Measurements from ENCODE around the gene NFATC4. TPM values are rescaled to one million over a fixed set of nuclear protein-coding genes. Genes with fewer than 3 reads are reported as not detected.

The NFATC4 gene
- total and polyA plus RNA-seq, 11 donors: 6.5 to 23.0 (median 12.5) TPM

- Histone ChIP-seq H3K4me1 (peaks cover 0 to 66% (median 51%) of the 10 kb centered on the region in 12 donors), H3K27me3 (no peaks in the 10 kb centered on the region), H3K36me3 (peaks cover 0 to 10% (median 0%) of the 10 kb centered on the region in 9 donors), H3K9me3 (no peaks in the 10 kb centered on the region), H3K27ac (peak overlapping the region in 9 of 12 donors; percentile 2 to 48 (median 33)), H3K4me3 (peak overlapping the region in 2 of 12 donors; percentile 7 to 29)
- WGBS, 4 donors: 51 to 73% (median 60%) methylated on average over 9 of the region's 9 CpGs
- ATAC-seq (peak in 1 of 4 donors; percentile 9), DNase-seq (peak in 1 of 5 donors; percentile 26)
- no peak for TF ChIP-seq POLR2A (IDR thresholded peaks at IDR 0.05)
- TF ChIP-seq, protein P1, sequence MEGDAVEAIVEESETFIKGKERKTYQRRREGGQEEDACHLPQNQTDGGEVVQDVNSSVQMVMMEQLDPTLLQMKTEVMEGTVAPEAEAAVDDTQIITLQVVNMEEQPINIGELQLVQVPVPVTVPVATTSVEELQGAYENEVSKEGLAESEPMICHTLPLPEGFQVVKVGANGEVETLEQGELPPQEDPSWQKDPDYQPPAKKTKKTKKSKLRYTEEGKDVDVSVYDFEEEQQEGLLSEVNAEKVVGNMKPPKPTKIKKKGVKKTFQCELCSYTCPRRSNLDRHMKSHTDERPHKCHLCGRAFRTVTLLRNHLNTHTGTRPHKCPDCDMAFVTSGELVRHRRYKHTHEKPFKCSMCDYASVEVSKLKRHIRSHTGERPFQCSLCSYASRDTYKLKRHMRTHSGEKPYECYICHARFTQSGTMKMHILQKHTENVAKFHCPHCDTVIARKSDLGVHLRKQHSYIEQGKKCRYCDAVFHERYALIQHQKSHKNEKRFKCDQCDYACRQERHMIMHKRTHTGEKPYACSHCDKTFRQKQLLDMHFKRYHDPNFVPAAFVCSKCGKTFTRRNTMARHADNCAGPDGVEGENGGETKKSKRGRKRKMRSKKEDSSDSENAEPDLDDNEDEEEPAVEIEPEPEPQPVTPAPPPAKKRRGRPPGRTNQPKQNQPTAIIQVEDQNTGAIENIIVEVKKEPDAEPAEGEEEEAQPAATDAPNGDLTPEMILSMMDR (IDR thresholded peaks at IDR 0.05): no peak
- intact Hi-C loops (cut with DNase I): loop anchor here in 1 of 10 donors (5.0 kb wide), 1 partner anchor 35 kb away; the partner anchor contains the start of gene NFATC4
Observed at GRCh38 chr14:24401810-24402702, 34.1 kb downstream of the NFATC4 start.

DNA sequence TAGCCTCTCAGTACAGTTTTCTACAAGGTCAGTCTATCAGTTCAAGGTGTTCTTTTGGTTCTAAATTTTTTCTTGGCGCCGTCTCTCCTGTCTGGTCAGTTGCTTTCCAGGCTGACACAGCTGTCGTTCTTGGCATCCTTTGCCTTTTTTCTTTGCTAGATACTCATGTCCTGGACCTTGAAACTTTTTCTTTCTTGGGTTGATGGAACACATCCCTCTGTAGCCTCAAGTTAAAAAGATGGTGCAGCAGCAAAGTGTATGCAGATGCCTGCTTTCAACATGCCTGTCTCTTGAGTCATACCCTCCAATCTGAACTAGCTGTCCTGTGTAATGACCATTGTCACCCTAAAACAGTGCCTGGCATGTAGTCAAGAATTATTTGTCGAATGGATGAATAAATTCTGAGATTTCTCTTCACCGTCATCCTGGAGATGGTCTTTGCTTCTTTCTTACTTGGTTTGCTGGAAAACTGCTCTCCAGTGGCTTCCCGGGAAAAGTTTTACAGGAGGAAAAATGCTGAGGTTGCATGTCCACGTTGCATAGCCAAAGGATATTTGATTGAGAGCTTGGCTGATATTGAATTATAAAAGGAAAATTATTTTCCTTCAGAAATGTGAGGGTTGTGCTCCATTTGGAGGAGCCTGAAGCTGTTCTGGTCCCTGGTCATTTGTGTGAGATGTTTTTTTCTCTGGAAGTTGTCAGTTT, 35.5 kb downstream of the NFATC4 start:
- Histone ChIP-seq H3K27ac (peak overlapping the region in 9 of 12 donors; percentile 16 to 58 (median 30)), H3K9me3 (no peaks in the 10 kb centered on the region), H3K4me1 (peaks cover 0 to 56% (median 43%) of the 10 kb centered on the region in 12 donors), H3K4me3 (peak overlapping the region in 1 of 12 donors; percentile 3), H3K27me3 (no peaks in the 10 kb centered on the region), H3K36me3 (peaks cover 0 to 17% (median 5%) of the 10 kb centered on the region in 9 donors)
- intact Hi-C loops (cut with DNase I): loop anchor here in 1 of 10 donors (5.0 kb wide), 1 partner anchor 36 kb away; the partner anchor contains the start of gene NFATC4
- TF ChIP-seq, protein P1 (IDR thresholded peaks at IDR 0.05): no peak
- no peak for TF ChIP-seq POLR2A (IDR thresholded peaks at IDR 0.05)
- DNase-seq: peak in 1 of 5 donors; percentile 56
- ATAC-seq: peak; percentile 7 to 57 (median 33)
- WGBS, 4 donors: 33 to 51% (median 44%) methylated on average over 7 of the region's 7 CpGs

- 57 to 62% (median 60%) methylated on average over 4 of the region's 4 CpGs for WGBS, 4 donors
- H3K4me3 ChIP-seq: no peak overlapping the region
- peaks cover 0 to 50% (median 42%) of the 10 kb centered on the region in 12 donors for H3K4me1 ChIP-seq
- TF ChIP-seq POLR2A (IDR thresholded peaks at IDR 0.05): no peak
- TF ChIP-seq, protein P1 (IDR thresholded peaks at IDR 0.05): no peak
- intact Hi-C loops (cut with DNase I): loop anchor here in 1 of 10 donors (5.0 kb wide), 1 partner anchor 38 kb away; the partner anchor contains the start of gene NFATC4
- ATAC-seq (no peak), DNase-seq (no peak)
- H3K9me3 ChIP-seq: no peaks in the 10 kb centered on the region
- H3K27me3 ChIP-seq: no peaks in the 10 kb centered on the region
- no peak overlapping the region for H3K27ac ChIP-seq
- peaks cover 0 to 31% (median 17%) of the 10 kb centered on the region in 9 donors for H3K36me3 ChIP-seq
Observed at GRCh38 chr14:24404814-24405213, 36.8 kb downstream of the NFATC4 start.
